HG03378 (cell line): ENCODE measurements around the gene CHRM4.

ENCODE experiments used
- ATAC-seq: cut with Tn5 transposase; IDR thresholded peaks from one replicate; pipeline ENCODE4 v1.9.1; 2021; ENCODE audit warnings: mild to moderate bottlenecking, moderate library complexity; ENCODE audit not compliant: unreplicated experiment

Gene CHRM4

DNA sequence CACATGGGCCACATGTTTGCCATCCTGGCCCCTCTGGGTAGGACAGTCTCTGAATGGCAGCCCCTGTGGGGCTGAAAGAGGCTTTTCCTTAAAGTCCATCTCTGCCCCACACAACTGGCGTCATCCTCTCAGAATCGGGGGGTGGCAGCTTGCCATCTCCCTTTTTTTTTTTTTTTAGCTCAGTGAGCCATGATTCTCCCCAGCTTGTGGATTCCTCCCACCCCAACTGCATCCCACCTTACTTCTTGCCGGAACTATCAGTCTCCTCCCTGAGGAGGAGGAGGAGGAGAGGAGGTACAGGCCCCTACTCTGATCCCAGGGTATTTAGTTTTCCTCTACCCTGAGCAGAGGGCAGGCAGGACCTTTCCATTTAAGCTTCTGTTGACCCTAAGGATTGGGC is 40.9 kb downstream of the CHRM4 start:
- ATAC-seq, result no peak

DNA sequence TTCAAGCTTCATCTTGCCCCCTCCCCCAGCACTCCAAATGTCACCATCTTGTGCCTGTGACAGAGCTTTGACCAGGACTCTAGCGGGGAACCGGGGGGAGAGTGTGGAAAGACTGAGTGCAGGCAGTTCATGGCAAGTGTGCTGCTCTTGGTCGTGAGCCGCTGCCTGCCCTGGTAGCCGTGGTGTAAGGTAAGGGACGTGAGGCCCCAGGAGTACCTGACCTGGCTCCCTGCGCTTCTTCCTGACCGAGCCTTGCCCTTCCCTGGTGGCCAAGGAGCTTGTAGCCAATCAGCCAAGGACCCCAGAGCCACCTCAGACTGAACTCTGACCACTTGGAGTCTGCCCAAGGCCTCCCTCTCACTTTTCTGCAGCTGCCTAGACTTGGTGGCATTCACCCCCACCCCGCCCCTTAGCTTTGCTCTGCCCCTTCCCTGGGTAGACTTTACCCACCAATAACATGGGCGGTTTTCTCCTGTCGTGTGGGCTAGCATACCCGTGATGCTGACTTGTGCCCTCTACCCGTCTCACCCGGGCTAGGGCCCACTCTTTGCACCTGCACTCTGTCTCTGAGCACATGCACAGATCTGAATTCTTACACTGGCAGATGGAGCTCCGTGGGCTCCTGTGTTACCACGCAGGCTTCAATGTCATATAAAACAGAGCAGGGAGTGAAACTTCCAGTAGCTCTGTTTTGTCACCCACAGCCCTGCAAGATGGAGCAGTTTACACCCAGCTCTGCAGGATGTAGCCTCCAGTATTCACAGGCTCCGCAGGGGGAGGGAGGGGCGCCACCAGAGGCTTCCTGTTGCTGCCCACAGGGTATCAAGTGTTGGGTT is 42.8 kb downstream of the CHRM4 start:
- ATAC-seq, result peak; percentile 34

- no peak for ATAC-seq
Measured at GRCh38 chr11:46347637-46348311, 43.8 kb downstream of the CHRM4 start.

DNA sequence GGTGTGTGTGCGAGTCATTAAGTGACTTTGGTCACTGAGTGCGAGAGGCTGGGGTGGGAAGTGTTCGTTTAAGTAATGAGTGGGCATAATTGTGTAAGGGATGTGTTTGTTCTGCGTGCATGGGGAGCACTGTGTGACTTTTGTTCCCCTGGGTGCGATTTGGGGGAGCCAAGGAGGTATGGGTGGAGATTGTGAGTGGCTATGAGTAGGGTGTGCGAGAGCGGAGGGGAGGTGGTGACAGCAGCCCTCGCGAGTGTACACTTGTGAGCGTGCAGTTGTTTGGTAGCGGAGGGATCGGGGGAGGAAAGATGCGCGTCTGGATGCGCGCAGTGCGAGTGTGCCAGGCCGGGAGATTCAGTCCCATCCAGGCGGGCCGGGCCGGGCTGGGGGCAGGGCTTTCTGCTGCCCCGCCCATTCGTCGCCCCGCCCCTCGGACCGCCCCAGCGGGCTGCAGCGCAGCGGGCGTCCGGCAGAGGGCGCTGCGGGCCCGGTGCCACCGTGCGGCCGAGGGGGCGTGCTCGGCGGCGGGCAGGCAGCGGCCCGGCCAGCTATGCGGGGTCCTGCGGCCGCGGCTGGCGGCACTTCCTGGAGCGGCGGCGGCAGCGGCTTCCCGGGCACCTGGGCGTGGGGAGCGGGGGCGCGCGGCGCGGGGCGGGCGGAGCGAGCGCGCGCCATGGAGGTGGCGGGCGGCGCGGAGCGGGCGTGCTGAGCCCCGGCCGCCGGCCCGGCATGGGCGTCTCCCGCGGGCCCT is 44.5 kb downstream of the CHRM4 start, which contains the start of gene DGKZ:
Gene DGKZ (plus strand): TSS at position 578 of the 751 bp plus-strand sequence. CDS start 197 bp downstream, outside the sequence.
- peak; percentile 29 for ATAC-seq

DNA sequence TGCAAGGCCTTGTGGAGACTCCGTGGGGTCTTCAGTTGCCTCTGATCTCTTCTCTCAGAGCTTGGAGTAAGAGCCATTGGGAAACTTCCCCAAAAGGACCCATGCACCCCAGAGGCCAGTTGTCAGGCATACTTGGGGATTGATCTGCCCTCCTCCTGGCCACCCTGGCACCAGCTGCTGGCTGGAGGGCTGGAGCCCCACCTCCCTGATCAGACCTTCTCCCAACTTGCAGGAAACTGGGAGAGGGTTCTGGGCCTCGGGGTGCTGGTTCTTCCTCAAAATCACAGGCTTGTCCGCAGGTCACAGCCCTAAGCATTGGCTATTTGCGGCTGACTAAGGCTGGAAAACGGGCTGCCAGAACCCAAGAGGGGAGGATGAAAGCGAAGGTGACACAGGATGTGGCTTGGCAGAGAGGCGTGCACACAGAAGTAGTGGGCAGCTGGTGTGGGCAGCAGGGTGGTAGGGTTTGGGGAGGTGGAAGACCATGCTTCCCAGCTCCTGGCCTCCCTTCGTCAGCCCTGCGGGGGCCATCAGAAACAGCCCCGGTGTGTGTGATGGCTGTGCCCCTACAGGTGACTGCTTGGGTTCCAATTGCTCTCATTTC is 45.6 kb downstream of the CHRM4 start:
- ATAC-seq, result no peak

GRCh38 chr11:46345131-46345597 is 46.4 kb downstream of the CHRM4 start:
- no peak for ATAC-seq

GRCh38 chr11:46343520-46343919 is 48.1 kb downstream of the CHRM4 start:
- ATAC-seq, result no peak

- no peak for ATAC-seq
Measured at GRCh38 chr11:46342239-46342638, 49.3 kb downstream of the CHRM4 start.

DNA sequence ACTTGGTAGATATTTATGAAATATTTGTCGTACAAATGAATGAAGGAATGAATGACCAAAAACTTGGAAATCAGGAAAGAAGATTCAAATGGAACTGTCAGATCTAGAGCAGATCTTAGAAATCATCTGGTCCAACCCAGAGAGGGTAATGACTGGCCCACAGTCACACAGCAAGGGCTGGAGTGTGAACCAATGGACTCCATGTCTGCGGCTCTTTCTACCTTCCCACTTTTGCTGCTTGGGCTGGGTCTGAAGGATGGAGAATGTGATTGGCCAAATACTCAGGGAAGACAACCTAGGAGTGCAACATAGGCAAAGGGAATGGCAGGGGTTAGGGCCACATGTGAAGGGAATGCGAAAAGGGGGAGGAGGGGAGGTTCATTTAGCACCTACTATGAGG is 50.1 kb downstream of the CHRM4 start:
- no peak for ATAC-seq

GRCh38 chr11:46339816-46340215 is 51.8 kb downstream of the CHRM4 start:
- no peak for ATAC-seq

- no peak for ATAC-seq
Measured at GRCh38 chr11:46338988-46339666, 52.4 kb downstream of the CHRM4 start.

DNA sequence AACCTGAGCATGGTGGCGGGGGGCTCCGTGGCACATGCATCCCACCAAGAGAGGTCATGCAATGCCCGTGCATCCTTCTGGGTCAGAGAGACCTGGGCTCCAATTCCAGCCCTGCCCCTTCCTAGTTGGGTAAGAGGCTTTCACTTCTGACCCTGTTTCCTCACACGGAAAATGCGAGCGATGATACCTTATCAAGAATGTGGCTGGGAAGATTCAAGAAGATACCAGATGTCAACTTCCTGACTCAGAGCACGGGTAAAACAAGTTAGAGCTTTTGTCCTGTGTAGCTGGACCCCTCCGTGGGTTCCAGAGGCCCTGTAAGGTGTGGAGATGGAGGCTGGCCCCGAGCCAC is 53.0 kb downstream of the CHRM4 start:
- ATAC-seq, result no peak

- ATAC-seq, result no peak
Measured at GRCh38 chr11:46337626-46338345, 53.8 kb downstream of the CHRM4 start.

DNA sequence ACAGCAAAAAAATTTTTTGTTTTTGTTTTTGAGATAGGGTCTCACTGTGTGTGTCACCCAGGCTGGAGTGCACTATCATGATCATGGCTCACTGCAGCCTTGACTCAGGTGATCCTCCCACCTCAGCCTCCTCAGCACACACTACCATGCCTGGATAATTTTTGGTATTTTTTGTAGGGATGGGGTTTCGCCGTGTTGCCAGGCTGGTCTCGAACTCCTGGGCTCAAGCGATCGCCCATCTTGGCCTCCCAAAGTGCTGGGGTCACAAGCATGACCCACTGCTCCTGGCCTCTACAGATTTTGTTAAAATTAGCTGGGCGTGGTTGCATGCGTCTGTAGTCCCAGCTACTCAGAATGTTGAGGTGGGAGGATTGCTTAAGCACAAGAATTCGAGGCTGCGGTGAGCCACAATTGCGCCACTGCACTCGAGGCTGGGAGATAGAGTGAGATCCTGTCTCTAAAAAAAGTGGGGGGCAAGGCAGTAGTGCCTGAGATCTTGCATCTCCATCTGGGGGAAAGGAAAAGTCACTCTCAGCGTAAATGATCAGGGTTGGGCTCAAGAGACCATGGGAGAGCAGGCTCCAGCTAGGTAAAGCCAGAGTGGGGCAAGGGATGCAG is 54.9 kb downstream of the CHRM4 start:
- ATAC-seq, result no peak

DNA sequence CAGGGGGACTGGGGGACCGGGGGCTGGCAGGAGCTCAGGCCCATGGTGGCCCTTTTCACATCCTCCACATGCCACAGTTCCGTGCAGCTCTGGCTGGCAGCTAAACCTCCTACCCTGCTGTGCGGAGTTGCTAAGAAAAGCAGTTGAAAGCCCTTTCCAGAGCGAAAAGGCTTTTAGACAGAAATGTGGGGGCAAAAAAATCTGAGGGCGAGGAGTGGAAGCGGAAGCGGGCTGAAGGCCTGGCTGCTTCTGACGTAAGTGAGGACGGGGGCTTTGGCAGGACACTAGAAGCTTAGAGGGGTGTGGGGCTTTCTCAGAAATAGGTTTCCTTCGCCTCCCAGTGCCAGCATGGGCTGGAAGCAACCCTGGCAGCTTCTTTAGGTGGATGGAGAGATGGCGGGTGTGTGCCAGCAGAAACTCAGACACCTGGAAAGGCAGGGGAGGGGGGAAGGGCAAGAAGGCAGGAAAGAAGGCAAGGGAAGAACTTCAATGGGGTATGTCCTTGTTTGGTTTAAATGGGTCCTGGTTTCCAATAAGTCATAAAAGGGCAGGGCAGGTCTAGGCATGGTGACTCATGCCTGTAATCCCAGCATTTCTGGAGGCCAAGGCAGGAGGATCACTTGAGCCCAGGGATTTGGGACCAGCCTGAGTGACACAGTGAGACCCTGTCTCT is 55.5 kb downstream of the CHRM4 start:
- ATAC-seq, result no peak

- no peak for ATAC-seq
Measured at GRCh38 chr11:46335271-46335670, 56.3 kb downstream of the CHRM4 start.

GRCh38 chr11:46334211-46334610 is 57.4 kb downstream of the CHRM4 start:
- ATAC-seq, result no peak
